ENCODE results near the gene PLXDC2.

Gene PLXDC2

DNA sequence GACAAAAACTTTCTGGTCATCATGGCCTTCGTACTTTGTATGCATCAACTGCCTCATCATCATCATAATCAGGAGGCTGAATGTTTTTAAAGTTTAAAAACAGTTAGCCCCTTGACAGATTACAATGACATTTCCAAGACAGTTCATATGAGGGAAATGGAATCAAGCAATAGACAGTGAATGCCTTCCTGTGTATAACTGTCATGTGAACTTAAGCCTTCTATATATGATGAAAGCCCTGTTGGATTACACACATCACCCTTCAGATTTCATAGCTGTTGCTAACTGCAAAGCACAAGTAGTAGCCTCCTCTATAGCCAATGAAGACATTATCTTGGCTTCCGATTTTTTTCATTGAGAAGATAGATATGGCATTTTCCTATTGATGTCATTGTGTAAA is 154.0 kb downstream of the PLXDC2 start:
- Histone ChIP-seq H3K36me3 (replicated peaks) (no peaks in the 10 kb centered on the region), H3K27me3 (replicated peaks) (no peaks in the 10 kb centered on the region), H3K4me3 (ENCODE audit: low read depth, low read length) (no peak overlapping the region), H3K27ac (no peak overlapping the region)
- TF ChIP-seq, protein P1, sequence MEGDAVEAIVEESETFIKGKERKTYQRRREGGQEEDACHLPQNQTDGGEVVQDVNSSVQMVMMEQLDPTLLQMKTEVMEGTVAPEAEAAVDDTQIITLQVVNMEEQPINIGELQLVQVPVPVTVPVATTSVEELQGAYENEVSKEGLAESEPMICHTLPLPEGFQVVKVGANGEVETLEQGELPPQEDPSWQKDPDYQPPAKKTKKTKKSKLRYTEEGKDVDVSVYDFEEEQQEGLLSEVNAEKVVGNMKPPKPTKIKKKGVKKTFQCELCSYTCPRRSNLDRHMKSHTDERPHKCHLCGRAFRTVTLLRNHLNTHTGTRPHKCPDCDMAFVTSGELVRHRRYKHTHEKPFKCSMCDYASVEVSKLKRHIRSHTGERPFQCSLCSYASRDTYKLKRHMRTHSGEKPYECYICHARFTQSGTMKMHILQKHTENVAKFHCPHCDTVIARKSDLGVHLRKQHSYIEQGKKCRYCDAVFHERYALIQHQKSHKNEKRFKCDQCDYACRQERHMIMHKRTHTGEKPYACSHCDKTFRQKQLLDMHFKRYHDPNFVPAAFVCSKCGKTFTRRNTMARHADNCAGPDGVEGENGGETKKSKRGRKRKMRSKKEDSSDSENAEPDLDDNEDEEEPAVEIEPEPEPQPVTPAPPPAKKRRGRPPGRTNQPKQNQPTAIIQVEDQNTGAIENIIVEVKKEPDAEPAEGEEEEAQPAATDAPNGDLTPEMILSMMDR (IDR thresholded peaks at IDR 0.05; ENCODE audit: low read depth, low read length, missing control alignments): no peak
- in situ Hi-C loops (cut with HindIII; ENCODE audit: low pct_ligation_motif_present, low sequenced_read_pairs): no loop called here
- no peak for DNase-seq

DNA sequence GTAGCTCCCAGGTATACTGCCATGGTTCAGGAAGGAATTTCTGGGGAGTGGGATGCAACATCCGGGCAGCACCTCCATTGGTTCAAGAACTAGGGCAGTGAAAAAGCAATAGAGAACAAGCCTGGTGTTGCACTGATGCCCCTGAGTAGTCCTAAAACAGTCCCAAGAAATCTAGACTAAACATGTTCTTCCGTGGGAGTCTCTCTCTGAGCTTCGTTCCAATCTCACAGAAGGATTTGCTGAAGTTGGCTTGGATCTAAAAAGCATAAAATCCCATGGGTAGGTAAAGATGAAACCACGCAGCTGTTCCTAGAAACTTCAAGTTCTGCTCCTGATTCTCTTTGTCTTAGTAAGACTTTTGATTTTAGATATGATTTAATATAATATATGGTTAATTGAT is 154.5 kb downstream of the PLXDC2 start:
- Histone ChIP-seq H3K27me3 (replicated peaks) (no peaks in the 10 kb centered on the region), H3K27ac (no peak overlapping the region), H3K4me3 (ENCODE audit: low read depth, low read length) (no peak overlapping the region), H3K36me3 (replicated peaks) (no peaks in the 10 kb centered on the region)
- in situ Hi-C loops (cut with HindIII; ENCODE audit: low pct_ligation_motif_present, low sequenced_read_pairs): no loop called here
- TF ChIP-seq, protein P1 (IDR thresholded peaks at IDR 0.05; ENCODE audit: low read depth, low read length, missing control alignments): no peak
- no peak for DNase-seq

DNA sequence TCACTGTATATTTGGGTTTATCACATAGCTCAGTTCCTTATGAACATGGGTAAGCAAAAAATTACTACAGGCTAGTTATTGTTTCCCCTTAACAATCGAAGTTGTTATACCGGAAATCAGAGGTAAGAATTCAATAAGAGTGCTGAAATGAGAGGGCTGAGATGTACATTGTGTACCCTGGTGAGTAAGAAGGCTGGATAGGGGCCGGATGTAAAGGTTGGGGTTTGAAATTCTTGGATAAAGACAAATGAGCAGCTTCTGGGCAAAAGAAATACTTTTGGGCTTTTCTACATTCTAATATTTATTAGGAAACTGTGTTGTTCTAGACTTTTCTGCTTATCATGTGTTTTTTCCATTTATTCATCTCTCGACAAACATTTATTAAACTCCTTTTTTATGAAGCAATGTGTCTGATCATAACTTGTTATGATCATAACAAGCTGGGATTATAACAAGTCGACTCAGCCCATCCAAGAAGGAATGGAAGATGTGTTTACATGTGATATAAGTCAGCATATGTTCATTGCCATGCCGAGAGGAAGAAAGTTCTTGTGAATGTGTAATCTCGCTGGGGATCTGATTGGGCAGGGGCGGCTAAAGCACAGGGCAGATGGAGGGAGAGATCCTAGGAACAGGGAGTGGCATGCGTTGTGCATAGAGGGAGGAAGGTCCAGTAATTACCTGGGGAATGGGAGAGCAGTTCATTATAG is 155.3 kb downstream of the PLXDC2 start:
- no peaks in the 10 kb centered on the region for H3K27me3 ChIP-seq (replicated peaks)
- no peak for DNase-seq
- no peaks in the 10 kb centered on the region for H3K36me3 ChIP-seq (replicated peaks)
- TF ChIP-seq, protein P1 (IDR thresholded peaks at IDR 0.05; ENCODE audit: low read depth, low read length, missing control alignments): no peak
- H3K4me3 ChIP-seq (ENCODE audit: low read depth, low read length): no peak overlapping the region
- in situ Hi-C loops (cut with HindIII; ENCODE audit: low pct_ligation_motif_present, low sequenced_read_pairs): no loop called here
- no peak overlapping the region for H3K27ac ChIP-seq

DNA sequence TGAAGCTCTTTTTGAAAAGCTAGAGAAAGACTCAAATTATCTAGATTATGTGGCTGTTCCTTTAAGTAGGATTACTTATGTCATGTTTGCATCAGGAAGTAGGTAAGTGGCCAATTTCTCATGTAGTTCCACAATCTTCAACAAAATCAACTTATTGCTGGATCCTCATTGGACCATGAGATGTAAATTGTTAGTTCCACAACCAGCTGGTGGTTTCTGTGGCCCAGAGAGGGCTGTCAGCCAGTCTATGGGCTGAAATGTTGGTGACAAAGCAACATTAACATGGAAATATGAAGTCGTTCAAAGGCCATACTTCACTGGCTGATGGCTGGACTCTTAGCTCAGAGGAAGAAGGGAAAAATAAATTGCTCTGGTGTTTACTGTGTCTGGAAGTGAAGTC is 157.9 kb downstream of the PLXDC2 start:
- no peak for DNase-seq
- H3K36me3 ChIP-seq (replicated peaks): no peaks in the 10 kb centered on the region
- TF ChIP-seq, protein P1 (IDR thresholded peaks at IDR 0.05; ENCODE audit: low read depth, low read length, missing control alignments): no peak
- in situ Hi-C loops (cut with HindIII; ENCODE audit: low pct_ligation_motif_present, low sequenced_read_pairs): no loop called here
- no peaks in the 10 kb centered on the region for H3K27me3 ChIP-seq (replicated peaks)
- H3K27ac ChIP-seq: no peak overlapping the region
- H3K4me3 ChIP-seq (ENCODE audit: low read depth, low read length): no peak overlapping the region

DNA sequence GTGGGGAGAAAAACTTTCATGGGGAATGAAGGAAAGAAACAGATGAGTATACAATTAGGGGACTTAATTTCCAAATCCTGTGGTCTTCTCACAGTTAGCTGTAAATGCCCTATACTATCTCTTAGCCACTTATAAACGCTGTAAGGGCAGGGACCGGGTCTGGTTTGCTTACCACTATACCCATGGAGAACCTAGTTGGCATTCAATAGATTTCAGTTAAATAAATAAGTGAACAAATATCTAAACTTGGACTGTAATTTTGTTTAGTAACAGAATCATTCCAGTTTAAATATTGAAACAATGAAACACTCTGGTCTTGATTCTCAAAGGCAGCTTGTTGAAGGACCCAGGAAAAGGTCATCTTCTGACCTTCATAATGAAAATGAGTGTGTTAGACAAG is 158.3 kb downstream of the PLXDC2 start:
- in situ Hi-C loops (cut with HindIII; ENCODE audit: low pct_ligation_motif_present, low sequenced_read_pairs): no loop called here
- H3K27ac ChIP-seq: no peak overlapping the region
- no peak overlapping the region for H3K4me3 ChIP-seq (ENCODE audit: low read depth, low read length)
- H3K27me3 ChIP-seq (replicated peaks): no peaks in the 10 kb centered on the region
- TF ChIP-seq, protein P1 (IDR thresholded peaks at IDR 0.05; ENCODE audit: low read depth, low read length, missing control alignments): no peak
- no peak for DNase-seq
- H3K36me3 ChIP-seq (replicated peaks): no peaks in the 10 kb centered on the region

DNA sequence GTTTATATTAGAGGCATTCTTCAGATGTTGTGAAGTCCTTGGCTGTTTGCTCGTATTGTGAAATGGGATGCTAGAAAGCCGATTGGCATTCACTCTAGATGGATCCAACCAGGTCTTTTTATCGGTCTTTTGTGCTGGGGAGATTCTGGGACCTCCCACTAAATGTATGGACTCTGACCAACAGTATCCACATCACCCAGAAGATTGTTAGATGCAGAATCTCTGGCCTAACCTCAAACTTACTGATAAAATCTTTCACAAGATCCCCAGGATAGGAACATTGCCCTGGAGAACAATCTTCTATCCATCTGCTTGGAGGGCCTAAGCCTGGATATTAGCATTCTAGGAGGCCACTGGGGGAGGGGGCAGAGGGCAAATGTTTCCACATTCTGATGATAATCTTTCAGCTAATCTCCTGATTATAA is 160.9 kb downstream of the PLXDC2 start:
- Histone ChIP-seq H3K4me3 (ENCODE audit: low read depth, low read length) (no peak overlapping the region), H3K27ac (no peak overlapping the region), H3K36me3 (replicated peaks) (no peaks in the 10 kb centered on the region), H3K27me3 (replicated peaks) (no peaks in the 10 kb centered on the region)
- DNase-seq: no peak
- in situ Hi-C loops (cut with HindIII; ENCODE audit: low pct_ligation_motif_present, low sequenced_read_pairs): no loop called here
- TF ChIP-seq, protein P1 (IDR thresholded peaks at IDR 0.05; ENCODE audit: low read depth, low read length, missing control alignments): no peak
